GM23338 (cell line): ENCODE results near the gene KRTAP10-1. TPM values are rescaled to one million over a fixed set of nuclear protein-coding genes. Genes with fewer than 3 reads are reported as not detected.

Experiments used
- ATAC-seq: fragments of 200-7000 bp; cut with Tn5 transposase; 3 replicates; pipeline ENCODE4 v1.9.1; 2020
- DNase-seq: peaks from one replicate; pipeline ENCODE4 v3.0.0-alpha.2; 2015; ENCODE audit warnings: low spot score
- H2AFZ ChIP-seq: fragments of 200-600 bp; sonication (generic); 2 replicates; pipeline ENCODE4 v1.8.0; 2016; ENCODE audit warnings: antibody characterized with exemption, mild to moderate bottlenecking, moderate library complexity
- H3F3A ChIP-seq: fragments of 200-600 bp; sonication (generic); replicated peaks from 2 replicates; pipeline ENCODE4 v1.8.0; 2017; ENCODE audit warnings: antibody characterized with exemption, mixed run types, low read depth
- H3K27ac ChIP-seq: fragments of 200-600 bp; sonication (generic); 2 replicates; pipeline ENCODE4 v1.6.1; 2016; ENCODE audit warnings: low read depth
- H3K27me3 ChIP-seq: fragments of 200-600 bp; sonication (generic); 2 replicates; pipeline ENCODE4 v1.8.0; 2016; ENCODE audit warnings: mild to moderate bottlenecking, mixed run types, moderate library complexity; ENCODE audit not compliant: insufficient read depth
- H3K36me3 ChIP-seq: fragments of 200-600 bp; sonication (generic); 2 replicates; pipeline ENCODE4 v1.8.0; 2016; ENCODE audit warnings: mild to moderate bottlenecking; ENCODE audit not compliant: insufficient read depth
- H3K4me1 ChIP-seq: fragments of 200-600 bp; sonication (generic); 2 replicates; pipeline ENCODE4 v1.8.0; 2016; ENCODE audit warnings: mild to moderate bottlenecking, moderate library complexity; ENCODE audit not compliant: insufficient read depth
- H3K4me2 ChIP-seq: fragments of 200-600 bp; sonication (generic); 2 replicates; pipeline ENCODE4 v1.7.1; 2017; ENCODE audit warnings: mixed run types
- H3K4me3 ChIP-seq: fragments of 200-600 bp; sonication (generic); 2 replicates; pipeline ENCODE4 v1.6.1; 2016; ENCODE audit warnings: mixed run types
- H3K79me2 ChIP-seq: fragments of 200-600 bp; sonication (generic); replicated peaks from 2 replicates; pipeline ENCODE4 v1.8.0; 2017; ENCODE audit warnings: mild to moderate bottlenecking; ENCODE audit not compliant: insufficient read depth
- H3K9me2 ChIP-seq: fragments of 200-600 bp; sonication (generic); 2 replicates; pipeline ENCODE4 v1.8.0; 2017; ENCODE audit not compliant: insufficient read depth
- H4K20me1 ChIP-seq: fragments of 200-600 bp; sonication (generic); replicated peaks from 2 replicates; pipeline ENCODE4 v1.8.0; 2017; ENCODE audit warnings: mild to moderate bottlenecking; ENCODE audit not compliant: insufficient read depth
- H3K27ac Mint-ChIP-seq: 2 replicates; pipeline ENCODE4 v1.8.0; 2020; ENCODE audit warnings: inconsistent platforms, mild to moderate bottlenecking, moderate library complexity, mixed read lengths
- H3K27me3 Mint-ChIP-seq: 3 replicates; pipeline ENCODE4 v1.8.0; 2022; ENCODE audit warnings: low read depth, mild to moderate bottlenecking, moderate library complexity, mixed read lengths, inconsistent platforms; ENCODE audit not compliant: insufficient read depth, poor library complexity
- H3K36me3 Mint-ChIP-seq: 3 replicates; pipeline ENCODE4 v1.8.0; 2021; ENCODE audit warnings: low read depth, mild to moderate bottlenecking, inconsistent platforms, moderate library complexity, mixed read lengths
- H3K4me1 Mint-ChIP-seq: 3 replicates; pipeline ENCODE4 v1.8.0; 2020; ENCODE audit warnings: mild to moderate bottlenecking, inconsistent platforms, mixed read lengths
- H3K4me3 Mint-ChIP-seq: 3 replicates; pipeline ENCODE4 v1.8.0; 2021; ENCODE audit warnings: moderate library complexity, mild to moderate bottlenecking, inconsistent platforms, mixed read lengths
- H3K9me3 Mint-ChIP-seq: 3 replicates; pipeline ENCODE4 v1.8.0; 2020; ENCODE audit warnings: moderate library complexity, mild to moderate bottlenecking, inconsistent platforms, mixed read lengths
- CTCF ChIP-seq, 2 experiments: fragments of 200-600 bp in 1 of 2; sonication (generic) in 1 of 2; conservative IDR thresholded peaks; 2 replicates each; pipeline versions ENCODE4 v1.5.1 to v1.6.1; 2016 to 2017; ENCODE audit warnings: antibody characterized with exemption in 2 of 2, low read depth in 2 of 2, mild to moderate bottlenecking in 2 of 2, moderate library complexity in 1 of 2
- EZH2phosphoT487 ChIP-seq: fragments of 200-600 bp; sonication (generic); IDR thresholded peaks from one replicate; pipeline ENCODE4 v1.8.1; 2018; ENCODE audit warnings: antibody characterized with exemption; ENCODE audit not compliant: unreplicated experiment
- STAT1 ChIP-seq: IDR thresholded peaks from one replicate; pipeline ENCODE4 v1.6.1; 2016; ENCODE audit warnings: antibody characterized with exemption; ENCODE audit not compliant: unreplicated experiment
- ZNF114 ChIP-seq: fragments of 250-450 bp; sonication (Bioruptor Pico); IDR thresholded peaks from 2 replicates; pipeline ENCODE4 v1.5.0; 2020; ENCODE audit warnings: mild to moderate bottlenecking, moderate library complexity
- ZNF331 ChIP-seq: fragments of 250-450 bp; sonication (Bioruptor Pico); IDR thresholded peaks from 2 replicates; pipeline ENCODE4 v1.5.0; 2020; ENCODE audit warnings: low read depth, mild to moderate bottlenecking, moderate library complexity
- ZNF462 ChIP-seq: fragments of 250-450 bp; sonication (Bioruptor Pico); IDR thresholded peaks from 2 replicates; pipeline ENCODE4 v1.5.0; 2020; ENCODE audit warnings: mild to moderate bottlenecking, moderate library complexity
- polyA plus RNA-seq: library from polyadenylated mRNA; unstranded; fragments of >200 nt; fragmentation: Nextera tagmentation; extraction: Ambion mirVana; gene quantifications from 2 replicates; pipeline ENCODE4 v1.2.1, GENCODE V29; 2016
- total RNA-seq: library from RNA; depleted of rRNA; stranded (reverse); fragments of >200 nt; shearing (Covaris generic); gene quantifications from 2 replicates; pipeline ENCODE4 v1.2.3, GENCODE V29; 2014

KRTAP10-1 gene
- total and polyA plus RNA-seq, 2 experiments from 2014 or later: not detected

GRCh38 chr21:44530221-44530902, 9.6 kb downstream of the KRTAP10-1 start:
- DNase-seq: no peak
- Mint-ChIP-seq H3K27me3 (peaks cover 6% of the 10 kb centered on the region), H3K9me3 (peaks cover 4% of the 10 kb centered on the region; the same call in 1 of the 3 replicates), H3K36me3 (no peaks in the 10 kb centered on the region), H3K4me1 (peaks cover 3% of the 10 kb centered on the region; the same call in 2 of the 3 replicates), H3K4me3 (no peak overlapping the region), H3K27ac (no peak overlapping the region)
- Histone ChIP-seq H3K4me1 (no peaks in the 10 kb centered on the region), H3K27ac (no peak overlapping the region), H2AFZ (no peak overlapping the region), H4K20me1 (no peaks in the 10 kb centered on the region), H3K27me3 (no peaks in the 10 kb centered on the region), H3K9me2 (0 out of 2 replicates have a peak, but pooled peaks cover 2% of the 10 kb centered on the region), H3K4me3 (no peak overlapping the region), H3K36me3 (no peaks in the 10 kb centered on the region), H3K4me2 (no peak overlapping the region), H3F3A (no peaks in the 10 kb centered on the region), H3K79me2 (no peaks in the 10 kb centered on the region)
- TF ChIP-seq ZNF331 (CRISPR knock-in tag): no peak
- no peak for TF ChIP-seq EZH2phosphoT487
- TF ChIP-seq ZNF114 (CRISPR knock-in tag): no peak
- TF ChIP-seq STAT1: no peak
- TF ChIP-seq CTCF (conservative IDR thresholded peaks at IDR 0.05; ENCODE audit: low read depth in 2 of 2): no peak
- TF ChIP-seq ZNF462 (CRISPR knock-in tag): no peak
- ATAC-seq: no peak
